PFSK-1 (cell line): ENCODE results near the gene ABCD3.

Experiments used
- FOXP2 ChIP-seq: optimal IDR thresholded peaks from 2 replicates; pipeline ENCODE3; 2011; ENCODE audit warnings: borderline replicate concordance, control low read depth, inconsistent platforms; ENCODE audit not compliant: insufficient read depth; ENCODE audit errors: extremely low read length, extremely low read depth
- POLR2AphosphoS5 ChIP-seq: IDR thresholded peaks from 2 replicates; pipeline ENCODE4 v1.6.1; 2012; ENCODE audit warnings: low read depth, mild to moderate bottlenecking, control low read depth, low read length, moderate library complexity
- SIN3A ChIP-seq: IDR thresholded peaks from 2 replicates; pipeline ENCODE4 v1.6.1; 2012; ENCODE audit warnings: mild to moderate bottlenecking, low read length, moderate library complexity, borderline replicate concordance; ENCODE audit not compliant: insufficient read depth
- TAF1 ChIP-seq: IDR thresholded peaks from 2 replicates; pipeline ENCODE4 v1.6.1; 2012; ENCODE audit warnings: low read length, control low read depth, borderline replicate concordance; ENCODE audit not compliant: insufficient read depth
- TF ChIP-seq, protein P1 (sequence below), 2 experiments: IDR thresholded peaks; 2 replicates each; pipeline versions ENCODE4 v1.6.1 to v1.8.0; 2011 to 2012; ENCODE audit warnings: low read depth in 2 of 2, low read length in 2 of 2, control low read depth in 1 of 2, inconsistent platforms in 1 of 2, mild to moderate bottlenecking in 1 of 2, moderate library complexity in 1 of 2; ENCODE audit not compliant: insufficient read depth in 1 of 2

Gene ABCD3

GRCh38 chr1:94401206-94401605 lies 17.0 kb upstream of the ABCD3 start:
- TF ChIP-seq TAF1, result no peak
- TF ChIP-seq POLR2AphosphoS5, result no peak
- no peak for TF ChIP-seq SIN3A
- TF ChIP-seq, protein P1, sequence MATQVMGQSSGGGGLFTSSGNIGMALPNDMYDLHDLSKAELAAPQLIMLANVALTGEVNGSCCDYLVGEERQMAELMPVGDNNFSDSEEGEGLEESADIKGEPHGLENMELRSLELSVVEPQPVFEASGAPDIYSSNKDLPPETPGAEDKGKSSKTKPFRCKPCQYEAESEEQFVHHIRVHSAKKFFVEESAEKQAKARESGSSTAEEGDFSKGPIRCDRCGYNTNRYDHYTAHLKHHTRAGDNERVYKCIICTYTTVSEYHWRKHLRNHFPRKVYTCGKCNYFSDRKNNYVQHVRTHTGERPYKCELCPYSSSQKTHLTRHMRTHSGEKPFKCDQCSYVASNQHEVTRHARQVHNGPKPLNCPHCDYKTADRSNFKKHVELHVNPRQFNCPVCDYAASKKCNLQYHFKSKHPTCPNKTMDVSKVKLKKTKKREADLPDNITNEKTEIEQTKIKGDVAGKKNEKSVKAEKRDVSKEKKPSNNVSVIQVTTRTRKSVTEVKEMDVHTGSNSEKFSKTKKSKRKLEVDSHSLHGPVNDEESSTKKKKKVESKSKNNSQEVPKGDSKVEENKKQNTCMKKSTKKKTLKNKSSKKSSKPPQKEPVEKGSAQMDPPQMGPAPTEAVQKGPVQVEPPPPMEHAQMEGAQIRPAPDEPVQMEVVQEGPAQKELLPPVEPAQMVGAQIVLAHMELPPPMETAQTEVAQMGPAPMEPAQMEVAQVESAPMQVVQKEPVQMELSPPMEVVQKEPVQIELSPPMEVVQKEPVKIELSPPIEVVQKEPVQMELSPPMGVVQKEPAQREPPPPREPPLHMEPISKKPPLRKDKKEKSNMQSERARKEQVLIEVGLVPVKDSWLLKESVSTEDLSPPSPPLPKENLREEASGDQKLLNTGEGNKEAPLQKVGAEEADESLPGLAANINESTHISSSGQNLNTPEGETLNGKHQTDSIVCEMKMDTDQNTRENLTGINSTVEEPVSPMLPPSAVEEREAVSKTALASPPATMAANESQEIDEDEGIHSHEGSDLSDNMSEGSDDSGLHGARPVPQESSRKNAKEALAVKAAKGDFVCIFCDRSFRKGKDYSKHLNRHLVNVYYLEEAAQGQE (IDR thresholded peaks at IDR 0.05; ENCODE audit: insufficient read depth in 1 of 2, low read depth in 2 of 2, low read length in 2 of 2), result no peak
- no peak for TF ChIP-seq FOXP2

DNA sequence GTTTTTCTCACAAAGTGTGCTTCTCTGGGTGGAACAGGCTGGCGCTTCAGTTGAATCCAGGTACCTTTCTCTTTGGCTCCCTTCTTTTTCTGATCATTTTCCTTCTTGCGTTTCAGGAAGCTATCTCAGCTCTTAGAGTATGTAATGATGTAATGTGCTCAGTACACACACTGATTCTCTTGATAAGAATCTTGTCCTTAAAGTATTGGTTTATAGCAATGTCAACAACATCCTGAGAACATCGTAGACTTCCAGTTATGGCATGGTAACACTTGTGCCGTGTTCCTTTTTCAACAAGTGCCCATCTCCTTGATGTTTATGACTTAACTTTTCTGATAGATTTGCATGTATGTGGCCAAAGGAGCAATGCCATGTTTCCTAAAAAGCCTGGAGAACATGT lies 11.7 kb upstream of the ABCD3 start:
- no peak for TF ChIP-seq POLR2AphosphoS5
- no peak for TF ChIP-seq TAF1
- TF ChIP-seq, protein P1 (IDR thresholded peaks at IDR 0.05; ENCODE audit: insufficient read depth in 1 of 2, low read depth in 2 of 2, low read length in 2 of 2), result no peak
- no peak for TF ChIP-seq SIN3A
- no peak for TF ChIP-seq FOXP2

GRCh38 chr1:94408104-94408830 lies 9.9 kb upstream of the ABCD3 start:
- TF ChIP-seq FOXP2, result no peak
- TF ChIP-seq TAF1, result no peak
- TF ChIP-seq, protein P1 (IDR thresholded peaks at IDR 0.05; ENCODE audit: insufficient read depth in 1 of 2, low read depth in 2 of 2, low read length in 2 of 2), result no peak
- TF ChIP-seq POLR2AphosphoS5, result no peak
- TF ChIP-seq SIN3A, result no peak

- TF ChIP-seq TAF1 (no peak), FOXP2 (no peak), SIN3A (no peak), POLR2AphosphoS5 (no peak)
- TF ChIP-seq, protein P1 (IDR thresholded peaks at IDR 0.05; ENCODE audit: insufficient read depth in 1 of 2, low read depth in 2 of 2, low read length in 2 of 2), result no peak
Measured at GRCh38 chr1:94411237-94411636, 7.0 kb upstream of the ABCD3 start.
